ENCODE measurements around the gene CEL.

CEL gene

GRCh38 chr9:133104718-133105460, 43.1 kb downstream of the CEL start:
- DNase-seq (ENCODE audit: low spot score) = no peak

- no peak for DNase-seq (ENCODE audit: low spot score)
Measured at GRCh38 chr9:133105461-133105770, 43.6 kb downstream of the CEL start.

- no peak for DNase-seq (ENCODE audit: low spot score)
Measured at GRCh38 chr9:133106511-133107244, 44.9 kb downstream of the CEL start.

GRCh38 chr9:133107245-133107722, 45.5 kb downstream of the CEL start:
- no peak for DNase-seq (ENCODE audit: low spot score)

GRCh38 chr9:133107961-133108793, 46.4 kb downstream of the CEL start:
- no peak for DNase-seq (ENCODE audit: low spot score)

- DNase-seq (ENCODE audit: low spot score) = no peak
Measured at GRCh38 chr9:133108794-133109641, 47.2 kb downstream of the CEL start.

GRCh38 chr9:133109931-133110650, 48.3 kb downstream of the CEL start:
- DNase-seq (ENCODE audit: low spot score) = no peak

- DNase-seq (ENCODE audit: low spot score) = no peak
Measured at GRCh38 chr9:133111808-133112662, 50.3 kb downstream of the CEL start.

- DNase-seq (ENCODE audit: low spot score) = peak; percentile 70
Measured at GRCh38 chr9:133112663-133113026, 50.9 kb downstream of the CEL start.

GRCh38 chr9:133113163-133113948, 51.6 kb downstream of the CEL start:
- DNase-seq (ENCODE audit: low spot score) = no peak

- DNase-seq (ENCODE audit: low spot score) = peak; percentile 77
Measured at GRCh38 chr9:133113949-133114885, 52.4 kb downstream of the CEL start.

GRCh38 chr9:133114886-133115603, 53.3 kb downstream of the CEL start:
- no peak for DNase-seq (ENCODE audit: low spot score)

- peak; percentile 70 for DNase-seq (ENCODE audit: low spot score)
Measured at GRCh38 chr9:133115604-133116345, 54.0 kb downstream of the CEL start.

- no peak for DNase-seq (ENCODE audit: low spot score)
Measured at GRCh38 chr9:133116346-133117231, 54.8 kb downstream of the CEL start.

GRCh38 chr9:133117271-133118178, 55.7 kb downstream of the CEL start:
- DNase-seq (ENCODE audit: low spot score) = no peak
